RCC 7860 (cell line): Measurements from ENCODE around the gene INTS11.
A peak's percentile ranks its signal among the peaks of the same experiment; 100 is the strongest.
"Not testable (repeated sequence)": the region's sequence is repeated elsewhere in the genome, so short reads cannot be mapped to it uniquely, and the experiment has no call there.

Source experiments
- DNase-seq: peaks from one replicate; pipeline ENCODE4 v3.0.0-alpha.2; 2015; ENCODE audit warnings: low spot score
- FAIRE-seq: peaks from 2 replicates; lab custom pipeline; 2012; peaks lifted over from hg19 to GRCh38; lab: Jason Lieb, UNC

The INTS11 gene

GRCh38 chr1:1331068-1331965, 6.9 kb upstream of the INTS11 start, which contains the start of gene TAS1R3:
Gene TAS1R3 (plus strand): TSS chr1:1331280. CDS start chr1:1331346, 66 bp downstream.
- no peak for FAIRE-seq
- no peak for DNase-seq

- FAIRE-seq (no peak), DNase-seq (no peak)
Observed at GRCh38 chr1:1330366-1331067, 6.1 kb upstream of the INTS11 start.

- FAIRE-seq = no peak
Observed at GRCh38 chr1:1329304-1330210, 5.1 kb upstream of the INTS11 start.

GRCh38 chr1:1328254-1328653, 3.8 kb upstream of the INTS11 start:
- FAIRE-seq (no peak), DNase-seq (no peak)

More at GRCh38 chr1:1329304-1330210, 5.1 kb upstream of the INTS11 start:
- no peak for DNase-seq

GRCh38 chr1:1327291-1327690, 2.8 kb upstream of the INTS11 start:
- FAIRE-seq = no peak

GRCh38 chr1:1326075-1326605, 1.7 kb upstream of the INTS11 start:
- DNase-seq = no peak
- FAIRE-seq = no peak

More at GRCh38 chr1:1327291-1327690, 2.8 kb upstream of the INTS11 start:
- DNase-seq = no peak

GRCh38 chr1:1325288-1326074, 1.0 kb upstream of the INTS11 start:
- DNase-seq (no peak), FAIRE-seq (no peak)

- FAIRE-seq (no peak), DNase-seq (no peak)
Observed at GRCh38 chr1:1324084-1324523, 356 bp downstream of the INTS11 start.

GRCh38 chr1:1322952-1323351, 1.5 kb downstream of the INTS11 start:
- FAIRE-seq (no peak), DNase-seq (no peak)

- FAIRE-seq = no peak
- DNase-seq = no peak
Observed at GRCh38 chr1:1322418-1322817, 2.0 kb downstream of the INTS11 start.

- DNase-seq = peak; percentile 34
- FAIRE-seq = no peak
Observed at GRCh38 chr1:1321477-1321876, 3.0 kb downstream of the INTS11 start.

- no peak for FAIRE-seq
- no peak for DNase-seq
Observed at GRCh38 chr1:1320666-1321448, 3.6 kb downstream of the INTS11 start.

GRCh38 chr1:1319646-1319941, 4.9 kb downstream of the INTS11 start:
- DNase-seq (no peak), FAIRE-seq (no peak)

- FAIRE-seq (no peak), DNase-seq (no peak)
Observed at GRCh38 chr1:1318777-1319645, 5.4 kb downstream of the INTS11 start.

GRCh38 chr1:1318131-1318652, 6.3 kb downstream of the INTS11 start:
- FAIRE-seq (peak; percentile 93), DNase-seq (peak; percentile 87)

- DNase-seq = no peak
- FAIRE-seq = no peak
Observed at GRCh38 chr1:1317420-1317819, 7.0 kb downstream of the INTS11 start.

GRCh38 chr1:1316199-1316598, 8.3 kb downstream of the INTS11 start:
- not testable (repeated sequence) for FAIRE-seq

GRCh38 chr1:1315435-1315954, 9.0 kb downstream of the INTS11 start:
- no peak for FAIRE-seq

More at GRCh38 chr1:1316199-1316598, 8.3 kb downstream of the INTS11 start:
- DNase-seq = not testable (repeated sequence)

More at GRCh38 chr1:1315435-1315954, 9.0 kb downstream of the INTS11 start:
- DNase-seq = no peak
